ENCODE data around the gene PTPN2. TPM values are rescaled to one million over a fixed set of nuclear protein-coding genes. Genes with fewer than 3 reads are reported as not detected.
"Not testable (repeated sequence)": the region's sequence is repeated elsewhere in the genome, so short reads cannot be mapped to it uniquely, and the experiment has no call there.

Gene PTPN2
- total RNA-seq, 8 experiments from 2014 or later, result 12.8 to 50.2 (median 23.8) TPM

DNA sequence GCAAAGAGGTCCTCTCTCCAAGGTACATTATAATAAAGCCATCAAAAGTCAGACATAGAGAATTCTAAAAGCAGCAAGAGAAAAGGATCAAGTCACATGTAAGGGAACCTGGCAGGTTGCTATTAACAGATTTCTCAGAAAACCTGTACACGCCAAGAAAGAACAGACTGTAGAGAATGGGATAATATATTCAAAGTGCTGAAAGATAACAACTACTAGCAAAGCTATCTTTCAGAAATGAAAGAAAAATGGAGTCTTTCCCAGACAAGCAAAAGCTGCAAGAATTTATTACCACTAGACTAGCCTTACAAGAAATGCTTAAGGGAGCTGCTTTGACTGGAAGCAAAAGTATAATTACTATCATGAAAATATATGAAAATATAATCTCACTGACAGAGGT lies 81.5 kb downstream of the PTPN2 start:
- 80 to 100% (median 88%) methylated on average over 1 of the region's 1 CpG; no CpG with 5 or more reads in 1 of the 10 experiments for WGBS, 10 experiments
- no peak for ATAC-seq (replicated peaks in 6 of 8)
- no peak overlapping the region for H3K4me3 ChIP-seq
- no peak overlapping the region for H3K27ac ChIP-seq
- in situ Hi-C loops (cut with MboI; ENCODE audit: low pct_unique_long_range_greater_than_20kb in 2 of 9, low sequenced_read_pairs in 9 of 9, unreplicated experiment in 9 of 9), result no loop called here
- H3K4me1 ChIP-seq (replicated peaks in 1 of 2), result no peaks in the 10 kb centered on the region

GRCh38 chr18:12796448-12796847 lies 87.6 kb downstream of the PTPN2 start:
- H3K27ac ChIP-seq, result no peak overlapping the region
- H3K4me3 ChIP-seq, result no peak overlapping the region
- 45 to 100% (median 92%) methylated on average over 1 to 3 of the region's 3 CpGs for WGBS, 10 experiments
- ATAC-seq (replicated peaks in 6 of 8), result no peak
- in situ Hi-C loops (cut with MboI; ENCODE audit: low pct_unique_long_range_greater_than_20kb in 2 of 9, low sequenced_read_pairs in 9 of 9, unreplicated experiment in 9 of 9), result no loop called here
- H3K4me1 ChIP-seq (replicated peaks in 1 of 2), result no peaks in the 10 kb centered on the region

DNA sequence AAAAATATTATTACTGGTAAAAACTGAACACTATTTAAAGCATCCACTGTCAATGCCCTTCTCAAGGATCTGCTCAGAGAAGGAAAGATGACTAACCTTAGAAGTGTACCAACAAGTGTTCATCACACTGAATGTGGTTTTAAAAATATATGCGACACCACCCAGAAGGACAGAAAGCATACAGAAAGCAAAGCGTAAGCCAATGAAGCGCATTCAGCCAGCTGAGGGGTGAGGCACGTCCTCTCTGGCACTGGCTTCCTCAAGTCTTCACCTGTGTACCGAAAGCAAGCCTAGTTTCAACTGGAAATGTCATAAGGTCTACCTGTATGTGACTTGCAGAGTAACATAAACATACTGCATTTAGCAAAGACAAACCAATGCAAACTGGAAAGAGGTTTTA lies 92.4 kb downstream of the PTPN2 start:
- H3K4me1 ChIP-seq (replicated peaks in 1 of 2), result no peaks in the 10 kb centered on the region
- no peak overlapping the region for H3K4me3 ChIP-seq
- WGBS, 10 experiments, result 71 to 98% (median 87%) methylated on average over 1 to 5 of the region's 5 CpGs; no CpG with 5 or more reads in 3 of the 10 experiments
- no peak overlapping the region for H3K27ac ChIP-seq
- in situ Hi-C loops (cut with MboI; ENCODE audit: low pct_unique_long_range_greater_than_20kb in 2 of 9, low sequenced_read_pairs in 9 of 9, unreplicated experiment in 9 of 9), result no loop called here
- peak in 2 of 8 experiments; percentile 52 to 90 for ATAC-seq (replicated peaks in 6 of 8)

DNA sequence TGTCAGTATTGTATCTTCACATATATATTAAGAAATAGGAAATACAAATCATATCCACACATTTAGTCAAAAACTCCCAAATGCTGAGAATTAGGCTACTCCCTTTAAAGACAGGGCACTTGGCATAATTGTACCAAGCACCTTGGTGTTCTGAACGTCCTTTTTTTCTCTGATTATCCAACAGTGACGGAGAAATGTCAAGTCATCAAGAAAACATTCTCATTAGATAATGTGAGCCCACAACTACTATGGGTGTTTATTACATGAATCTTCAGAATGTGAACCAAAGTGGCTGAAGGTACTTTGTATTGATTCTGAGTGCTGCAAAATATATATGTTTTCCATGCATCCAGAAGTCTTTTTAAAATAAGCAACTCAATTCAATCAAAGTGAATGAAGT lies 97.4 kb downstream of the PTPN2 start:
- in situ Hi-C loops (cut with MboI; ENCODE audit: low pct_unique_long_range_greater_than_20kb in 2 of 9, low sequenced_read_pairs in 9 of 9, unreplicated experiment in 9 of 9), result no loop called here
- Histone ChIP-seq H3K4me1 (replicated peaks in 1 of 2) (no peaks in the 10 kb centered on the region), H3K27ac (no peak overlapping the region), H3K4me3 (no peak overlapping the region)
- no peak for ATAC-seq (replicated peaks in 6 of 8)
- 33 to 100% (median 100%) methylated on average over 1 of the region's 2 CpGs; no CpG with 5 or more reads in 5 of the 10 experiments for WGBS, 10 experiments

DNA sequence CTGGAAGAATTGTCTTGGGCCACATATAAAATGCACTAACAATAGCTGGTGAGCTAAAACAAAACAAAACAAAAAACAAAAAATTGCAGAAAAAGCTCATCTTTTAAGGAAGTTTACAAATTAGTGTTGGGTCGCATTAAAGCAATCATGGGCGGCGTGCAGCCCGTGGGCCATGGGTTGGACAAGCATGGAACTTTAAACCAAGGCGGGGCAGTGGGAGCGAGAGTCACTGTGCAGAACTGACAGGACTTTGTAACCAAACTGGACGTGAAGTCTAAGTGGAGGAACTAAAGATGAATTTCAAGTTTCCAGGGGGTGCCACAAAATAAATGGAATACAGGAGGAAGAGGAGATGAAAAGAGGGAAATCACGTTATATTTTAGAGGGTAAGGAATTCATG lies 100.5 kb downstream of the PTPN2 start:
- WGBS, 10 experiments, result 80 to 100% (median 93%) methylated on average over 2 to 8 of the region's 8 CpGs
- no peak for ATAC-seq (replicated peaks in 6 of 8)
- Histone ChIP-seq H3K27ac (no peak overlapping the region), H3K4me1 (replicated peaks in 1 of 2) (no peaks in the 10 kb centered on the region), H3K4me3 (no peak overlapping the region)
- in situ Hi-C loops (cut with MboI; ENCODE audit: low pct_unique_long_range_greater_than_20kb in 2 of 9, low sequenced_read_pairs in 9 of 9, unreplicated experiment in 9 of 9), result no loop called here

DNA sequence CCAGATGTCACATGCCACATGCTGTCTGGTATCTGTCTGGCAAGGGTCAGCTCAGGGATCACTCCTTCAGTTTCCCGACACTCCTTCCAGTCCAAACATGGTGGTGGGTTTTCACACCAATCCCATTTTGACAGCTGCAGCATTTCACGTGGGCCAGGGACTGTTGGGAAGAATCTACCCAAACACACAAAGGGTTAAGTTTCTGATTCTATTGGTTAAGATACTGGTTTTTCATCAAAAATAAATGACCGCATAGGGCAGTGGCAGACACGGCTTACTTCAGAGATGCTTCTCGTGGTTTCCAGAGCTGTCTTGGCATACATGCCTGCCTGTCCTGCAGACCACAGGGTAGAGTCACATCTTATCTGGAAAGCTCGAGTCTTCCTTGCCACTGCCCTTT lies 101.5 kb downstream of the PTPN2 start:
- in situ Hi-C loops (cut with MboI; ENCODE audit: low pct_unique_long_range_greater_than_20kb in 2 of 9, low sequenced_read_pairs in 9 of 9, unreplicated experiment in 9 of 9), result no loop called here
- no peaks in the 10 kb centered on the region for H3K4me1 ChIP-seq (replicated peaks in 1 of 2)
- H3K27ac ChIP-seq, result no peak overlapping the region
- no peak for ATAC-seq (replicated peaks in 6 of 8)
- no peak overlapping the region for H3K4me3 ChIP-seq
- 48 to 95% (median 90%) methylated on average over 2 to 6 of the region's 6 CpGs; no CpG with 5 or more reads in 4 of the 10 experiments for WGBS, 10 experiments

- ATAC-seq (replicated peaks in 6 of 8), result no peak
- Histone ChIP-seq H3K4me3 (no peak overlapping the region), H3K4me1 (replicated peaks in 1 of 2) (no peaks in the 10 kb centered on the region), H3K27ac (no peak overlapping the region)
- 77 to 100% (median 95%) methylated on average over 1 to 9 of the region's 21 CpGs; no CpG with 5 or more reads in 2 of the 10 experiments for WGBS, 10 experiments
- in situ Hi-C loops (cut with MboI; ENCODE audit: low pct_unique_long_range_greater_than_20kb in 2 of 9, low sequenced_read_pairs in 9 of 9, unreplicated experiment in 9 of 9), result no loop called here
Measured at GRCh38 chr18:12779456-12779855, 104.6 kb downstream of the PTPN2 start.

DNA sequence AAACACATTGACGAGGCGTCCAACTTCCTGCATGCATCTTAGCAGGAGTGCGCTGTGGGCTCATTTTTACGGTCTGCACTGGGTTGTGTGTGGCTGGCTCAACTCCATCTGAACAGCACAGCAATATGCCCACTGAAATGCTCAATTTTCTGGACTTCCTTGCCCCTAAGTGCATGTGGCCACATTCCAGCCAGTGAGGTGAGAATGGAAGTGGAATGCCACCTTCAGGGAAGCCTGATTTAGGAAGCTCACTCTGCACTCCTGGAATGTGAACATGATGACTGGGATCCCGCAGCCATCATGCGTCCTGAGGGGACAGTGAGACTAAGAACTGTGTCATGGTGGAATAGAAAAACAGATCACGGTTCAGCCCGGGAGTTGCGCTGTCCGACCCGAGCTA lies 105.0 kb downstream of the PTPN2 start:
- in situ Hi-C loops (cut with MboI; ENCODE audit: low pct_unique_long_range_greater_than_20kb in 2 of 9, low sequenced_read_pairs in 9 of 9, unreplicated experiment in 9 of 9), result no loop called here
- 92 to 100% (median 97%) methylated on average over 1 to 10 of the region's 11 CpGs; no CpG with 5 or more reads in 4 of the 10 experiments for WGBS, 10 experiments
- Histone ChIP-seq H3K4me3 (no peak overlapping the region), H3K27ac (no peak overlapping the region), H3K4me1 (replicated peaks in 1 of 2) (no peaks in the 10 kb centered on the region)
- no peak for ATAC-seq (replicated peaks in 6 of 8)

- H3K27ac ChIP-seq, result no peak overlapping the region
- peak in 1 of 8 experiments; percentile 89 for ATAC-seq (replicated peaks in 6 of 8)
- in situ Hi-C loops (cut with MboI; ENCODE audit: low pct_unique_long_range_greater_than_20kb in 2 of 9, low sequenced_read_pairs in 9 of 9, unreplicated experiment in 9 of 9), result no loop called here
- H3K4me1 ChIP-seq (replicated peaks in 1 of 2), result no peaks in the 10 kb centered on the region
- 80 to 96% methylated on average over 1 to 5 of the region's 39 CpGs; no CpG with 5 or more reads in 8 of the 10 experiments for WGBS, 10 experiments
- no peak overlapping the region for H3K4me3 ChIP-seq
Measured at GRCh38 chr18:12777500-12777944, 106.5 kb downstream of the PTPN2 start.

DNA sequence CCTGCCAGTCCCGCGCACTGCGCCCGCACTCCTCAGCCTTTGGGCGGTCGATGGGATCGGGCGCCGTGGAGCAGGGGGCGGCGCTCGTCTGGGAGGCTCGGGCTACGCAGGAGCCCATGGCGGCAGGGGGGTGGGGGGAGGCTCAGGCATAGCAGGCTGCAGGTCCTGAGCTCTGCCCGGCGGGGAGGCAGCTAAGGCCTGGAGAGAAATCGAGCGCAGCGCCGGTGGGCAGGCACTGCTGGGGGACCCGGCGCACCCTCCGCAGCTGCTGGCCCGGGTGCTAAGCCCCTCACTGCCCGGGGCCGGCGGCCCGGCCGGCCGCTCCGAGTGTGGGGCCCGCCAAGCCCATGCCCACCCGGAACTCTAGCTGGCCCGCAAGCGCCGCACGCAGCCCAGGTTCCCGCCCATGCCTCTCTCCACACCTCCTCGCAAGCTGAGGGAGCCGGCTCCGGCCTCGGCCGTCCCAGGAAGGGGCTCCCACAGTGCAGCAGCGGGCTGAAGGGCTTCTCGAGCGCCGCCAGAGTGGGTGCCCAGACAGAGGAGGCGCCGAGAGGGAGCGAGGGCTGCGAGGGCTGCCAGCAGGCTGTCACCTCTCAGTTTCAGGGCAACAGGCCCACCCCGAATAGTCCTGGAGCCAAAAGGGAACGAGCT lies 107.1 kb downstream of the PTPN2 start:
- 68% methylated on average over 5 of the region's 54 CpGs; no CpG with 5 or more reads in 9 of the 10 experiments for WGBS, 10 experiments
- H3K27ac ChIP-seq, result no peak overlapping the region
- H3K4me1 ChIP-seq (replicated peaks in 1 of 2), result no peaks in the 10 kb centered on the region
- ATAC-seq (replicated peaks in 6 of 8), result peak in 1 of 8 experiments; percentile 63
- in situ Hi-C loops (cut with MboI; ENCODE audit: low pct_unique_long_range_greater_than_20kb in 2 of 9, low sequenced_read_pairs in 9 of 9, unreplicated experiment in 9 of 9), result no loop called here
- H3K4me3 ChIP-seq, result no peak overlapping the region

- 75 to 100% (median 100%) methylated on average over 1 to 4 of the region's 7 CpGs; no CpG with 5 or more reads in 4 of the 10 experiments for WGBS, 10 experiments
- in situ Hi-C loops (cut with MboI; ENCODE audit: low pct_unique_long_range_greater_than_20kb in 2 of 9, low sequenced_read_pairs in 9 of 9, unreplicated experiment in 9 of 9); H3K4me3 ChIP-seq; H3K27ac ChIP-seq; H3K4me1 ChIP-seq (replicated peaks in 1 of 2); ATAC-seq (replicated peaks in 6 of 8): not testable (repeated sequence)
Measured at GRCh38 chr18:12776415-12776814, 107.6 kb downstream of the PTPN2 start.

DNA sequence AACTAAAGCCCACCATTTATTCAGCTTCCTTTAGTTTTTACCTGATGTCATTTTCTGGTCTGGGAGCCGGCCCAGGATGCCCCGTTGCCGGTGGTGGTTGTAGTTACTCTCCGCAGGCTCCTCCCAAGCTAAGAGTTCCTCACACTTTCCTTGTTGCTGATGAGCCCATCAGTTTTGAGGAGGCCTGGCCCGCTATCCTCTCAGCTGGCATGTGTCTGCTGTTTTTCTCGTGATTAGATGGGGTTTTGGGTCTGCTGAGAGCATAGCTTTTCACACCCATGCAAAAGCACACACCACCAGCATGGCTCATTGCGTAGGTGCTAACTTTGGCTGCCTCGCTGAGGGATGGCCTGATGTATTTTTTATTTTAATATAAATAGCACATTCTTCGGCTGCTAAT lies 109.1 kb downstream of the PTPN2 start:
- 62 to 83% (median 73%) methylated on average over 1 to 8 of the region's 9 CpGs; no CpG with 5 or more reads in 2 of the 10 experiments for WGBS, 10 experiments
- ATAC-seq (replicated peaks in 6 of 8), result no peak
- Histone ChIP-seq H3K27ac (no peak overlapping the region), H3K4me3 (no peak overlapping the region), H3K4me1 (replicated peaks in 1 of 2) (no peaks in the 10 kb centered on the region)
- in situ Hi-C loops (cut with MboI; ENCODE audit: low pct_unique_long_range_greater_than_20kb in 2 of 9, low sequenced_read_pairs in 9 of 9, unreplicated experiment in 9 of 9), result no loop called here

DNA sequence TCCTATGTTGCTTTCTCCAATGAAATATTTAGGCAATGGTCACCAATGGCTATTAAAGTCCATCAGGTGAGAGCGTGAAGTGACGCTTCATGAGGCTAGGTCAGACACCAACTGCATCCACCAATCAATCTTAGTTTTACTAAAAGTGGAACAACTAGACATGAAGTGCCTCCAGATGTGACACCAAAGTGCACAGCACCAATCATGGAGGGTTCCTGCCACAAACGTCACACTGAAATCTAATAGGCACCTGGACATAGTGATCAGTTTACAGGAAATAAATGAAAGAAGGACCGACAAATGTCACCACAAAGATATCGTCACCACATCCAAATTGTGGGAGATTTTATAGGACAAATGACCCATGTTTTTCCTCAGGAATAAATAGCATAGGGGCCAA lies 110.7 kb downstream of the PTPN2 start:
- H3K27ac ChIP-seq, result no peak overlapping the region
- 72 to 95% (median 92%) methylated on average over 2 to 5 of the region's 5 CpGs; no CpG with 5 or more reads in 2 of the 10 experiments for WGBS, 10 experiments
- no peak overlapping the region for H3K4me3 ChIP-seq
- in situ Hi-C loops (cut with MboI; ENCODE audit: low pct_unique_long_range_greater_than_20kb in 2 of 9, low sequenced_read_pairs in 9 of 9, unreplicated experiment in 9 of 9), result no loop called here
- H3K4me1 ChIP-seq (replicated peaks in 1 of 2), result no peaks in the 10 kb centered on the region
- ATAC-seq (replicated peaks in 6 of 8), result no peak

DNA sequence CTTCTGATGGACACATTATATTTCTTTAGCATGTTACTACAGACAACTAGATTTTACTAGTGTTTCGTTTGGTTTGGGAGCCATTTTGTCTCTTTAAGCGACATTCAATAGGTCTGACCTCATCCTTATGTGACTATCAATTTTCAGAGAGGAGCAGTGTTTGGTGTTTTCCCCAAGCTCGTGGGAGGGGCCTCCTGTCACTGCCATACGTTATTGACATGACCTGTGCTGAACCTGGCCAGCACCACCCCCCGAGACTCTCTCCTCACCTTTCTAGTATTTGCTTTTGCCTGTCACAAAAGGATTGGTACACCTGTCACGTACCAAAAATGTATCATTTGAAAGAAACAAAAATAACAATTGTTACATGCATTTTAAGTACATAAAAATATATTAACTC lies 111.9 kb downstream of the PTPN2 start:
- Histone ChIP-seq H3K4me3 (no peak overlapping the region), H3K4me1 (replicated peaks in 1 of 2) (no peaks in the 10 kb centered on the region), H3K27ac (no peak overlapping the region)
- ATAC-seq (replicated peaks in 6 of 8), result no peak
- 10 to 100% (median 64%) methylated on average over 1 to 6 of the region's 6 CpGs; no CpG with 5 or more reads in 1 of the 10 experiments for WGBS, 10 experiments
- in situ Hi-C loops (cut with MboI; ENCODE audit: low pct_unique_long_range_greater_than_20kb in 2 of 9, low sequenced_read_pairs in 9 of 9, unreplicated experiment in 9 of 9), result no loop called here
